Left lung (tissue), 10 donors: ENCODE measurements around the gene TAAR8. TPM values are rescaled to one million over a fixed set of nuclear protein-coding genes. Genes with fewer than 3 reads are reported as not detected.
A peak's percentile ranks its signal among the peaks of the same experiment; 100 is the strongest.

ENCODE experiments used
- ATAC-seq: fragments of 200-7000 bp; cut with Tn5 transposase; one replicate; pipeline ENCODE4 v1.9.1; 2020; ENCODE audit warnings: moderate library complexity
- DNase-seq, 4 donors: peaks; one replicate each; pipeline ENCODE4 v3.0.0-alpha.2; 2013 to 2020
- H3K27ac ChIP-seq, 2 donors: fragments of 200-600 bp; sonication (generic) in 1 of 2; one replicate each; pipeline versions ENCODE4 v1.5.0 to v1.8.0; 2020 to 2021
- H3K27me3 ChIP-seq, 2 donors: fragments of 200-600 bp; sonication (generic) in 1 of 2; one replicate each; pipeline versions ENCODE4 v1.5.0 to v1.8.0; 2020 to 2021
- H3K36me3 ChIP-seq, 2 donors: fragments of 200-600 bp; sonication (generic) in 1 of 2; one replicate each; pipeline versions ENCODE4 v1.5.0 to v1.8.0; 2020 to 2021
- H3K4me1 ChIP-seq, 2 donors: fragments of 200-600 bp; one replicate each; pipeline ENCODE4 v1.8.0; 2021
- H3K4me3 ChIP-seq, 2 donors: fragments of 200-600 bp; sonication (generic) in 1 of 2; one replicate each; pipeline versions ENCODE4 v1.5.0 to v1.8.0; 2020 to 2021; ENCODE audit warnings: mild to moderate bottlenecking in 1 of 2
- H3K9me3 ChIP-seq, 2 donors: fragments of 200-600 bp; sonication (generic) in 1 of 2; one replicate each; pipeline versions ENCODE4 v1.5.0 to v1.8.0; 2020 to 2021
- CTCF ChIP-seq, 2 donors: fragments of 200-600 bp; sonication (generic) in 1 of 2; IDR thresholded peaks; one replicate each; pipeline versions ENCODE4 v1.5.0 to v1.8.0; 2021; ENCODE audit warnings: antibody characterized with exemption in 2 of 2
- intact Hi-C, 2 donors: fragments of 100-400 bp; cut with DNase I; formaldehyde crosslinking; loops; one replicate each; pipeline versions ENCODE4 v1.11.2 to v1.14.2; 2022
- polyA plus RNA-seq, 6 donors: library from polyadenylated mRNA; unstranded; fragments of 120-200 nt; gene quantifications; one replicate each; pipeline ENCODE4 v1.2.1, GENCODE V29; 2013; ENCODE audit not compliant: insufficient read length in 6 of 6
- total RNA-seq, 2 donors: library from RNA; stranded (reverse); fragmentation: NEBNext Ultra II Directional; extraction: Animal tissue kit (Norgen Biotek cat#: 25700); gene quantifications; one replicate each; pipeline ENCODE4 v1.2.1, GENCODE V29; 2021
- donor health status: DM: no; HTN: yes; CAD: no.
- donor health status: DM: no; HTN: no; CAD: no.

TAAR8 gene
- total and polyA plus RNA-seq, 8 donors, result not detected

GRCh38 chr6:132584698-132585097, 32.2 kb downstream of the TAAR8 start:
- no peak overlapping the region for H3K4me3 ChIP-seq
- no peak for DNase-seq
- intact Hi-C loops, result no loop called here
- ATAC-seq, result no peak
- H3K27ac ChIP-seq, result no peak overlapping the region
- H3K9me3 ChIP-seq, result no peaks in the 10 kb centered on the region
- no peak for TF ChIP-seq CTCF (IDR thresholded peaks at IDR 0.05)
- no peaks in the 10 kb centered on the region for H3K4me1 ChIP-seq
- no peaks in the 10 kb centered on the region for H3K36me3 ChIP-seq
- no peaks in the 10 kb centered on the region for H3K27me3 ChIP-seq

GRCh38 chr6:132587424-132587823, 35.0 kb downstream of the TAAR8 start:
- ATAC-seq (peak; percentile 19), DNase-seq (no peak)
- intact Hi-C loops, result no loop called here
- H3K27me3 ChIP-seq, result no peaks in the 10 kb centered on the region
- no peak overlapping the region for H3K4me3 ChIP-seq
- TF ChIP-seq CTCF (IDR thresholded peaks at IDR 0.05), result no peak
- no peaks in the 10 kb centered on the region for H3K4me1 ChIP-seq
- peak overlapping the region in 1 of 2 donors; percentile 9 for H3K27ac ChIP-seq
- H3K9me3 ChIP-seq, result no peaks in the 10 kb centered on the region
- no peaks in the 10 kb centered on the region for H3K36me3 ChIP-seq

- Histone ChIP-seq H3K27ac (no peak within 1 kb of the TSS), H3K9me3 (no peaks in the 10 kb centered on the region), H3K36me3 (no peaks in the 10 kb centered on the region), H3K4me1 (no peaks in the 10 kb centered on the region), H3K4me3 (no peak within 1 kb of the TSS), H3K27me3 (no peaks in the 10 kb centered on the region)
- intact Hi-C loops, result no loop called here
- TF ChIP-seq CTCF (IDR thresholded peaks at IDR 0.05), result no peak
- ATAC-seq (no peak), DNase-seq (no peak)
Measured at GRCh38 chr6:132589454-132589853, 37.0 kb downstream of the TAAR8 start, which contains the start of gene TAAR5. Gene TAAR5 (minus strand): TSS chr6:132589741. CDS start chr6:132589686, 55 bp downstream.

DNA sequence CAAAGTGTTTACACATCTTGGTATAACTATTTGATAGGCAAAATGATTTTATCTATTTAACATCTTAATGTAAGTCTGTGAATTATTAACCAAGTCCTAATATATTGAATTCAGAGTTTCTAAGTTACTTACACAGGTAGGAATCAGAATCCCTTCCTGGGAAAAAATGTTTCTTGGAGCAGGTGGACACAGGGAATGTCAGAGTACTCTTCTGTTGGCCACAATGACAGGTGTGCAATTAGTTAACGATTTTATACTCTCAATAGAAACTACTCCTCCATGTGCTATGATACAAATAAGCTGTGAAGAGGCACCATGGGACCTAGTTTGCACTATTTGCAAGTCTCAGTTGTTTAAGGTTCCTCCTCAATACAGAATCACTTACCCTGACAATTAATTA, 37.9 kb downstream of the TAAR8 start:
- ATAC-seq (no peak), DNase-seq (no peak)
- Histone ChIP-seq H3K27me3 (no peaks in the 10 kb centered on the region), H3K27ac (no peak overlapping the region), H3K4me3 (no peak overlapping the region), H3K36me3 (no peaks in the 10 kb centered on the region), H3K4me1 (no peaks in the 10 kb centered on the region), H3K9me3 (no peaks in the 10 kb centered on the region)
- TF ChIP-seq CTCF (IDR thresholded peaks at IDR 0.05), result no peak
- intact Hi-C loops, result no loop called here

- no peaks in the 10 kb centered on the region for H3K36me3 ChIP-seq
- no peaks in the 10 kb centered on the region for H3K4me1 ChIP-seq
- peaks cover 0 to 1% of the 10 kb centered on the region in 2 donors for H3K27me3 ChIP-seq
- TF ChIP-seq CTCF (IDR thresholded peaks at IDR 0.05), result no peak
- peak overlapping the region in 1 of 2 donors; percentile 45 for H3K27ac ChIP-seq
- no peak overlapping the region for H3K4me3 ChIP-seq
- DNase-seq (no peak), ATAC-seq (no peak)
- no peaks in the 10 kb centered on the region for H3K9me3 ChIP-seq
- intact Hi-C loops, result no loop called here
Measured at GRCh38 chr6:132592855-132593254, 40.4 kb downstream of the TAAR8 start.
